Measurements from ENCODE around the gene KAT5.

DNA sequence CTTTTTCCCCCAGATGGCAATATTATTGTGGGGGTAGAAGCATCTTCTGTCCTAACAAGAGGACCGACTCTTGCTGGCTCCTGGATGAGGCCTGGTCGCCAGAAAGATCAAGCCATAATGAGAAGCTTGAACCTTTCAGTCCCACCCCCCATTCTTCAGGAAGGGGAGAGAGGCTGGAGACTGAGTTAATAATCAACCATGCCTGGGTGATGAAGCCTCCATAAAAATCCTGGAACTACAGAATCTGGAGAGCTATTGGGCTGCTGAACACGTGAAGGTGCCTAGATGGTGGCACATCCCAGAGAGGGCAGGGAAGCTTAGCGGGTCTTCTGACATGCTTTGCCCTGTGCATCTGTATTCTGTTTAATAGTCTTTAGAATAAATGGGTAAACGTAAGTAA lies 52.4 kb downstream of the KAT5 start:
- TF ChIP-seq, protein P1, sequence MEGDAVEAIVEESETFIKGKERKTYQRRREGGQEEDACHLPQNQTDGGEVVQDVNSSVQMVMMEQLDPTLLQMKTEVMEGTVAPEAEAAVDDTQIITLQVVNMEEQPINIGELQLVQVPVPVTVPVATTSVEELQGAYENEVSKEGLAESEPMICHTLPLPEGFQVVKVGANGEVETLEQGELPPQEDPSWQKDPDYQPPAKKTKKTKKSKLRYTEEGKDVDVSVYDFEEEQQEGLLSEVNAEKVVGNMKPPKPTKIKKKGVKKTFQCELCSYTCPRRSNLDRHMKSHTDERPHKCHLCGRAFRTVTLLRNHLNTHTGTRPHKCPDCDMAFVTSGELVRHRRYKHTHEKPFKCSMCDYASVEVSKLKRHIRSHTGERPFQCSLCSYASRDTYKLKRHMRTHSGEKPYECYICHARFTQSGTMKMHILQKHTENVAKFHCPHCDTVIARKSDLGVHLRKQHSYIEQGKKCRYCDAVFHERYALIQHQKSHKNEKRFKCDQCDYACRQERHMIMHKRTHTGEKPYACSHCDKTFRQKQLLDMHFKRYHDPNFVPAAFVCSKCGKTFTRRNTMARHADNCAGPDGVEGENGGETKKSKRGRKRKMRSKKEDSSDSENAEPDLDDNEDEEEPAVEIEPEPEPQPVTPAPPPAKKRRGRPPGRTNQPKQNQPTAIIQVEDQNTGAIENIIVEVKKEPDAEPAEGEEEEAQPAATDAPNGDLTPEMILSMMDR (IDR thresholded peaks at IDR 0.05; ENCODE audit: low read depth, low read length), result no peak
- TF ChIP-seq EZH2phosphoT487 (IDR thresholded peaks at IDR 0.05; ENCODE audit: low read depth), result no peak
